CD4-positive, CD25-positive, alpha-beta regulatory T cell (primary cell): Measurements from ENCODE around the gene TAGLN. TPM values are rescaled to one million over a fixed set of nuclear protein-coding genes. Genes with fewer than 3 reads are reported as not detected.

Experiments
- ATAC-seq, 2 donors: fragments of 150-1000 bp; cut with Tn5 transposase; one replicate each; pipeline ENCODE4 v1.10.0; 2021; ENCODE audit warnings: low read depth in 2 of 2, moderate number of reproducible peaks in 2 of 2, moderate library complexity in 1 of 2
- DNase-seq, 3 donors: peaks; one replicate each; pipeline versions ENCODE4 v3.0.0 to v3.0.0-alpha.2; 2012 to 2022; ENCODE audit warnings: mixed read lengths in 1 of 3
- H3K27ac ChIP-seq: one replicate; pipeline ENCODE4 v1.7.0; 2013; ENCODE audit warnings: mild to moderate bottlenecking, low read length; ENCODE audit not compliant: insufficient read depth, poor library complexity, severe bottlenecking
- H3K27me3 ChIP-seq: one replicate; pipeline ENCODE4 v1.7.0; 2013; ENCODE audit warnings: low read length; ENCODE audit not compliant: control insufficient read depth, insufficient read depth
- H3K36me3 ChIP-seq: one replicate; pipeline ENCODE4 v1.7.0; 2013; ENCODE audit warnings: mild to moderate bottlenecking, low read length, moderate library complexity; ENCODE audit not compliant: control insufficient read depth, insufficient read depth
- H3K4me1 ChIP-seq: 2 replicates; pipeline ENCODE4 v1.7.0; 2013; ENCODE audit warnings: mild to moderate bottlenecking, low read length; ENCODE audit not compliant: insufficient read depth, control insufficient read depth, poor library complexity, severe bottlenecking
- H3K4me3 ChIP-seq: one replicate; pipeline ENCODE4 v1.7.0; 2013; ENCODE audit warnings: low read depth, mild to moderate bottlenecking, low read length, moderate library complexity
- H3K9me3 ChIP-seq, 2 experiments: 1 replicate in 1 of 2; 2 replicates in 1 of 2; pipeline ENCODE4 v1.7.0; 2013; ENCODE audit warnings: low read length in 2 of 2, mild to moderate bottlenecking in 1 of 2, moderate library complexity in 1 of 2; ENCODE audit not compliant: control insufficient read depth in 2 of 2
- H3K27ac Mint-ChIP-seq, 3 donors: one replicate each; pipeline ENCODE4 v1.8.0; 2020 to 2022; ENCODE audit warnings: mild to moderate bottlenecking in 3 of 3, mixed read lengths in 3 of 3, moderate library complexity in 2 of 3
- H3K27me3 Mint-ChIP-seq: one replicate; pipeline ENCODE4 v1.8.0; 2022; ENCODE audit warnings: mild to moderate bottlenecking, mixed read lengths
- H3K36me3 Mint-ChIP-seq: one replicate; pipeline ENCODE4 v1.8.0; 2020; ENCODE audit warnings: mixed read lengths
- H3K4me1 Mint-ChIP-seq, 4 donors: one replicate each; pipeline ENCODE4 v1.8.0; 2020 to 2022; ENCODE audit warnings: mixed read lengths in 4 of 4, mild to moderate bottlenecking in 1 of 4
- H3K4me3 Mint-ChIP-seq, 4 donors: one replicate each; pipeline ENCODE4 v1.8.0; 2020 to 2022; ENCODE audit warnings: mild to moderate bottlenecking in 4 of 4, mixed read lengths in 4 of 4, moderate library complexity in 3 of 4
- H3K9me3 Mint-ChIP-seq, 7 donors: one replicate each; pipeline ENCODE4 v1.8.0; 2020 to 2022; ENCODE audit warnings: mixed read lengths in 7 of 7, mild to moderate bottlenecking in 3 of 7, moderate library complexity in 2 of 7
- polyA plus RNA-seq, 4 donors: library from polyadenylated mRNA; unstranded; fragments of 300-500 nt; fragmentation: Illumina TruSeq; gene quantifications; one replicate each; pipeline ENCODE4 v1.2.3, GENCODE V29; 2021
- total RNA-seq: library from RNA; stranded (reverse); gene quantifications from one replicate; pipeline ENCODE4 v1.2.3, GENCODE V29; 2022

The TAGLN gene
- total and polyA plus RNA-seq, 5 donors from 2014 or later = 0.25 to 11.7 (median 0.89) TPM

- H3K27me3 Mint-ChIP-seq = no peaks in the 10 kb centered on the region
- no peak for ATAC-seq
- Histone ChIP-seq H3K4me3 (no peak overlapping the region), H3K27me3 (no peaks in the 10 kb centered on the region), H3K9me3 (no peaks in the 10 kb centered on the region), H3K36me3 (peaks cover 11% of the 10 kb centered on the region), H3K4me1 (no peaks in the 10 kb centered on the region), H3K27ac (no peak overlapping the region)
- peaks cover 47% of the 10 kb centered on the region for H3K36me3 Mint-ChIP-seq
- peaks cover 3 to 18% (median 9%) of the 10 kb centered on the region in 4 donors for H3K4me1 Mint-ChIP-seq
- peak overlapping the region in 2 of 3 donors; percentile 20 to 72 for H3K27ac Mint-ChIP-seq
- no peak overlapping the region for H3K4me3 Mint-ChIP-seq
- no peak for DNase-seq
- peaks cover 0 to 2% (median 0%) of the 10 kb centered on the region in 7 donors for H3K9me3 Mint-ChIP-seq
Observed at GRCh38 chr11:117255966-117256365, 56.8 kb downstream of the TAGLN start.

- Mint-ChIP-seq H3K4me3 (no peak overlapping the region), H3K36me3 (peaks cover 47% of the 10 kb centered on the region), H3K27ac (no peak overlapping the region), H3K9me3 (no peaks in the 10 kb centered on the region), H3K4me1 (peaks cover 3 to 18% (median 9%) of the 10 kb centered on the region in 4 donors), H3K27me3 (no peaks in the 10 kb centered on the region)
- H3K4me1 ChIP-seq = no peaks in the 10 kb centered on the region
- no peak overlapping the region for H3K27ac ChIP-seq
- no peak for ATAC-seq
- no peaks in the 10 kb centered on the region for H3K27me3 ChIP-seq
- no peak overlapping the region for H3K4me3 ChIP-seq
- H3K36me3 ChIP-seq = peaks cover 11% of the 10 kb centered on the region
- DNase-seq = no peak
- no peaks in the 10 kb centered on the region for H3K9me3 ChIP-seq
Observed at GRCh38 chr11:117256573-117256972, 57.4 kb downstream of the TAGLN start.

Other genes with a start within 250 kb of the TAGLN start
- 55.2 TPM for gene SIK3, start 100.9 kb upstream of the TAGLN start, total RNA-seq
- 1 to 10 TPM; 7.0 to 9.8 (median 9.0) TPM for gene SIK3, start 100.9 kb upstream of the TAGLN start, polyA plus RNA-seq
- gene PAFAH1B2, start 55.1 kb upstream of the TAGLN start, total RNA-seq = 43.3 TPM
- gene PAFAH1B2, start 55.1 kb upstream of the TAGLN start, polyA plus RNA-seq = 10 to 100 TPM; 15.0 to 24.1 (median 16.9) TPM
- 129 TPM for gene SIDT2, start 20.6 kb upstream of the TAGLN start, total RNA-seq
- gene SIDT2, start 20.6 kb upstream of the TAGLN start, polyA plus RNA-seq = 1 to 10 TPM; 2.5 to 5.9 (median 4.6) TPM
- 478 TPM for gene PCSK7, start 32.7 kb downstream of the TAGLN start, total RNA-seq
- 10 to 100 TPM; 55.0 to 76.1 (median 63.4) TPM for gene PCSK7, start 32.7 kb downstream of the TAGLN start, polyA plus RNA-seq
- gene RNF214, start 33.3 kb downstream of the TAGLN start, total RNA-seq = 54.6 TPM
- 10 to 100 TPM; 51.0 to 69.6 (median 55.7) TPM for gene RNF214, start 33.3 kb downstream of the TAGLN start, polyA plus RNA-seq
- gene BACE1-AS, start 92.0 kb downstream of the TAGLN start, total RNA-seq = 7.2 TPM
- 1 to 10 TPM; 1.2 to 2.8 (median 1.9) TPM for gene BACE1-AS, start 92.0 kb downstream of the TAGLN start, polyA plus RNA-seq
- 6.9 TPM for gene BACE1, start 116.9 kb downstream of the TAGLN start, total RNA-seq
- gene BACE1, start 116.9 kb downstream of the TAGLN start, polyA plus RNA-seq = 1 to 10 TPM; 1.1 to 2.0 (median 1.4) TPM
- 73.4 TPM for gene CEP164, start 128.5 kb downstream of the TAGLN start, total RNA-seq
- gene CEP164, start 128.5 kb downstream of the TAGLN start, polyA plus RNA-seq = 10 to 100 TPM; 19.7 to 30.9 (median 20.6) TPM